HEK293 (cell line): Measurements from ENCODE around the gene ASF1A.
A peak's percentile ranks its signal among the peaks of the same experiment; 100 is the strongest.

Source experiments
- CTCF ChIA-PET: fragments of 350-600 bp; formaldehyde crosslinking; extraction: SDS; loops from one replicate; lab custom pipeline; 2021; ENCODE audit warnings: antibody characterized with exemption; lab: Yijun Ruan, JAX
- POLR2A ChIA-PET: fragments of 300-600 bp; formaldehyde crosslinking; extraction: SDS; loops from one replicate; lab custom pipeline; 2020; ENCODE audit warnings: antibody characterized with exemption, inconsistent platforms; lab: Yijun Ruan, JAX
- H3K27ac ChIP-seq: fragments of 200-500 bp; sonication (Bioruptor generic); 2 replicates; pipeline ENCODE4 v1.5.1; 2014; ENCODE audit warnings: low read depth, low read length, control low read depth, inconsistent platforms; ENCODE audit errors: extremely low read depth
- H3K36me3 ChIP-seq, 2 experiments: fragments of 200-500 bp in 1 of 2; sonication (Bioruptor generic) in 1 of 2; 1 replicate in 1 of 2; 2 replicates in 1 of 2; pipeline ENCODE4 v1.5.1; 2014 to 2017; ENCODE audit warnings: inconsistent platforms in 2 of 2, low read length in 2 of 2; ENCODE audit not compliant: control insufficient read depth in 2 of 2, insufficient read depth in 1 of 2
- H3K4me1 ChIP-seq: fragments of 200-500 bp; sonication (Bioruptor generic); 2 replicates; pipeline ENCODE4 v1.5.1; 2014; ENCODE audit warnings: mild to moderate bottlenecking, low read length, inconsistent platforms; ENCODE audit not compliant: control insufficient read depth, insufficient read depth
- H3K4me3 ChIP-seq: 2 replicates; pipeline ENCODE4 v1.5.1; 2011; ENCODE audit warnings: low read depth, mild to moderate bottlenecking, control low read depth, low read length, moderate library complexity
- H3K9me3 ChIP-seq: fragments of 200-500 bp; sonication (Bioruptor generic); 2 replicates; pipeline ENCODE4 v1.5.1; 2014; ENCODE audit warnings: low read depth, low read length, inconsistent platforms; ENCODE audit not compliant: control insufficient read depth, insufficient read depth
- EGR2 ChIP-seq: fragments of 450-650 bp; formaldehyde crosslinking; IDR thresholded peaks from 2 replicates; pipeline ENCODE4 v1.5.1; 2016; ENCODE audit warnings: low read depth, missing biosample characterization, missing genetic modification characterization
- GLIS2 ChIP-seq: fragments of 450-650 bp; formaldehyde crosslinking; IDR thresholded peaks from 2 replicates; pipeline ENCODE4 v1.5.1; 2016; ENCODE audit warnings: missing biosample characterization, missing genetic modification characterization
- KLF10 ChIP-seq: fragments of 450-650 bp; IDR thresholded peaks from 2 replicates; pipeline ENCODE4 v1.5.1; 2018; ENCODE audit warnings: missing biosample characterization, mild to moderate bottlenecking, missing genetic modification characterization
- SETDB1 ChIP-seq: IDR thresholded peaks from one replicate; pipeline ENCODE4 v1.6.1; 2017; ENCODE audit warnings: mild to moderate bottlenecking, low read length, moderate library complexity, mixed read lengths; ENCODE audit not compliant: insufficient read length
- TRIM28 ChIP-seq: IDR thresholded peaks from 2 replicates; pipeline ENCODE4 v1.6.1; 2011; ENCODE audit warnings: low read length, control low read depth, borderline replicate concordance
- ZBTB21 ChIP-seq: fragments of 450-650 bp; formaldehyde crosslinking; IDR thresholded peaks from 2 replicates; pipeline ENCODE4 v1.5.1; 2017; ENCODE audit warnings: missing biosample characterization, missing genetic modification characterization
- ZNF121 ChIP-seq: fragments of 450-650 bp; formaldehyde crosslinking; IDR thresholded peaks from 2 replicates; pipeline ENCODE4 v1.5.1; 2016; ENCODE audit warnings: missing biosample characterization, missing genetic modification characterization
- ZNF157 ChIP-seq: fragments of 450-650 bp; formaldehyde crosslinking; IDR thresholded peaks from 2 replicates; pipeline ENCODE4 v1.5.1; 2016; ENCODE audit warnings: missing biosample characterization, missing genetic modification characterization
- ZNF175 ChIP-seq: fragments of 450-650 bp; formaldehyde crosslinking; IDR thresholded peaks from 2 replicates; pipeline ENCODE4 v1.5.1; 2016; ENCODE audit warnings: missing biosample characterization, missing genetic modification characterization
- ZNF221 ChIP-seq: fragments of 450-650 bp; formaldehyde crosslinking; IDR thresholded peaks from 2 replicates; pipeline ENCODE4 v1.5.1; 2017; ENCODE audit warnings: missing biosample characterization, missing genetic modification characterization, borderline replicate concordance
- ZNF24 ChIP-seq: fragments of 450-650 bp; formaldehyde crosslinking; IDR thresholded peaks from 2 replicates; pipeline ENCODE4 v1.5.1; 2016; ENCODE audit warnings: missing biosample characterization, missing genetic modification characterization
- ZNF362 ChIP-seq: fragments of 450-650 bp; formaldehyde crosslinking; IDR thresholded peaks from 2 replicates; pipeline ENCODE4 v1.5.1; 2016; ENCODE audit warnings: missing biosample characterization, missing genetic modification characterization
- ZNF48 ChIP-seq: fragments of 450-650 bp; formaldehyde crosslinking; IDR thresholded peaks from 2 replicates; pipeline ENCODE4 v1.5.1; 2016; ENCODE audit warnings: missing biosample characterization, missing genetic modification characterization
- ZNF677 ChIP-seq: fragments of 450-650 bp; IDR thresholded peaks from 2 replicates; pipeline ENCODE4 v1.5.0; 2018; ENCODE audit warnings: missing biosample characterization, mild to moderate bottlenecking, missing genetic modification characterization, moderate library complexity
- ZNF704 ChIP-seq: fragments of 450-650 bp; formaldehyde crosslinking; IDR thresholded peaks from 2 replicates; pipeline ENCODE4 v1.5.1; 2016; ENCODE audit warnings: missing biosample characterization, missing genetic modification characterization
- ZSCAN23 ChIP-seq: fragments of 450-650 bp; formaldehyde crosslinking; IDR thresholded peaks from 2 replicates; pipeline ENCODE4 v1.5.1; 2016; ENCODE audit warnings: missing biosample characterization, missing genetic modification characterization
- TF ChIP-seq, protein P1 (sequence below): fragments of 450-650 bp; formaldehyde crosslinking; IDR thresholded peaks from 2 replicates; pipeline ENCODE4 v1.5.1; 2016; ENCODE audit warnings: missing biosample characterization, missing genetic modification characterization
- TF ChIP-seq, protein P2 (sequence below): fragments of 450-650 bp; formaldehyde crosslinking; IDR thresholded peaks from 2 replicates; pipeline ENCODE4 v1.5.1; 2017; ENCODE audit warnings: missing biosample characterization, missing genetic modification characterization

The ASF1A gene

DNA sequence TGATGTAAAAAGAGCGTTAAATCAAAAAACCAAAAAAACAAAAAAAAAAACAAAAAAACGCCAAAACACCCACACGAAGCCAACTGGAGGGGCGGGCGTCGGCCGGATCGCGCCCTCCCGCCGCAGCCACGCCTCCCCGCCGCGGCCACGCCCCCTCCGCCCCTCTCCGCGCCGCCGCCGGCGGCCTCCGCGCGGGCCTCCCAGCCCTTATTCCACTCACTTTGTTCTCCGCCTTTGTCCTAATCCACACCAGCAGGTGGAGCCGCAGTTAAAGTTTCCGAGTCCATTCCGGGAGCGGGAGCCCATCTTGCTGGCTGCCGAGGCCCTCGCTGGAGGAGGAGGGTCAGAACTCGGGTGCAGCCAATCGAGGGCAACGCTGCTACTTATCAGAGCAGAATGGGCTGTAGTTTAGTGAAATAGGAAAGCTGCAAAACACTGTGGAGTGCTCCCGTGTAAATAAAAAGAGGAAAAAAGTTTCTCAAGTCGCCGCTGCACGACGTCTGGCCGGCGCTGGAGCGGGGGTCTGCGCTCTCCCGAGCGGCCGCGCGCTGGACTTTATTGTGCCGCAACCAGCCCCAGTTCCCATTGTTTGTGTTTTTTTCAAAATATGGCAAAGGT lies at the start of gene ASF1A (continued):
- TF ChIP-seq GLIS2 (peak; percentile 62; the same call in 1 of the 2 replicates), ZSCAN23 (tag by site-specific recombination) (no peak), EGR2 (tag by site-specific recombination) (peak; percentile 57; the same call in 1 of the 2 replicates)

DNA sequence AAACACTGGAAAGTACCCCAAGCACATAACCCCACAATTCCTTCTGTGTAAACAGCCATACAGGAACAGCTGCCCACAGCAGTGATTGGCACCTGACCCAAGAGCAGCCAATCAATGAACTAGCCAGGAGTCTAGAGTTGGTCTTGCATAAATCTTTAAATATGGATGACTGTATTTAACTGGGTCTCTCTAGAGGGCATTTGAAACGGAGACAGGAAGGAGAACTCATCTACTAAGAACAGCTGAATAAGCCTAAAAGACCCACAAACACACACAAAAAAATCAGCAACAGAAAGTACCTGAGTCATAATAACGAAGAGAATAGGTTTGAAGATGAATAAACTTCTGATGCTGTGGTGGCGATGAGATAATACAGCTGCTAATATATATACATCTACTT lies 49.0 kb upstream of the ASF1A start:
- no peak for TF ChIP-seq ZNF362 (tag by site-specific recombination)
- TF ChIP-seq ZNF677 (tag by site-specific recombination) = no peak
- TF ChIP-seq ZNF175 (tag by site-specific recombination) = no peak
- TF ChIP-seq ZNF221 = no peak
- TF ChIP-seq ZSCAN23 (tag by site-specific recombination) = no peak
- TF ChIP-seq KLF10 (tag by site-specific recombination) = no peak
- no peak for TF ChIP-seq ZNF704 (tag by site-specific recombination)
- TF ChIP-seq, protein P1, sequence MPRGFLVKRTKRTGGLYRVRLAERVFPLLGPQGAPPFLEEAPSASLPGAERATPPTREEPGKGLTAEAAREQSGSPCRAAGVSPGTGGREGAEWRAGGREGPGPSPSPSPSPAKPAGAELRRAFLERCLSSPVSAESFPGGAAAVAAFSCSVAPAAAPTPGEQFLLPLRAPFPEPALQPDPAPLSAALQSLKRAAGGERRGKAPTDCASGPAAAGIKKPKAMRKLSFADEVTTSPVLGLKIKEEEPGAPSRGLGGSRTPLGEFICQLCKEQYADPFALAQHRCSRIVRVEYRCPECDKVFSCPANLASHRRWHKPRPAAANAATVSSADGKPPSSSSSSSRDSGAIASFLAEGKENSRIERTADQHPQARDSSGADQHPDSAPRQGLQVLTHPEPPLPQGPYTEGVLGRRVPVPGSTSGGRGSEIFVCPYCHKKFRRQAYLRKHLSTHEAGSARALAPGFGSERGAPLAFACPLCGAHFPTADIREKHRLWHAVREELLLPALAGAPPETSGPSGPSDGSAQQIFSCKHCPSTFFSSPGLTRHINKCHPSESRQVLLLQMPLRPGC = no peak
- no peak for TF ChIP-seq ZNF24 (tag by site-specific recombination)
- no peak for TF ChIP-seq TRIM28
- TF ChIP-seq ZNF48 (tag by site-specific recombination) = no peak
- TF ChIP-seq, all 188 proteins: peak for 0
- no peaks in the 10 kb centered on the region for H3K36me3 ChIP-seq
- no peaks in the 10 kb centered on the region for H3K4me1 ChIP-seq
- CTCF ChIA-PET = interaction anchor here (0.7 to 1.0 kb wide), 2 partner anchors 9 to 58 kb away, joined by 3 read pairs; no protein-coding TSS in a partner anchor
- no peak overlapping the region for H3K27ac ChIP-seq
- POLR2A ChIA-PET = no interaction called here
- H3K4me3 ChIP-seq = no peak overlapping the region
- no peaks in the 10 kb centered on the region for H3K9me3 ChIP-seq

GRCh38 chr6:118853408-118853807 lies 40.5 kb upstream of the ASF1A start:
- Histone ChIP-seq H3K9me3 (no peaks in the 10 kb centered on the region), H3K27ac (no peak overlapping the region), H3K4me3 (no peak overlapping the region), H3K4me1 (no peaks in the 10 kb centered on the region), H3K36me3 (peaks cover 0 to 3% of the 10 kb centered on the region in 2 experiments; a peak in 1 of 3 replicates)
- CTCF ChIA-PET = interaction anchor here (0.7 to 1.0 kb wide), 3 partner anchors 8 to 665 kb away, joined by 3 read pairs; no protein-coding TSS in a partner anchor
- no peak for TF ChIP-seq ZNF157 (tag by site-specific recombination)
- 0 out of 2 replicates have a peak, but pooled peaks have one; percentile 34 for TF ChIP-seq ZNF121 (tag by site-specific recombination)
- POLR2A ChIA-PET = no interaction called here

DNA sequence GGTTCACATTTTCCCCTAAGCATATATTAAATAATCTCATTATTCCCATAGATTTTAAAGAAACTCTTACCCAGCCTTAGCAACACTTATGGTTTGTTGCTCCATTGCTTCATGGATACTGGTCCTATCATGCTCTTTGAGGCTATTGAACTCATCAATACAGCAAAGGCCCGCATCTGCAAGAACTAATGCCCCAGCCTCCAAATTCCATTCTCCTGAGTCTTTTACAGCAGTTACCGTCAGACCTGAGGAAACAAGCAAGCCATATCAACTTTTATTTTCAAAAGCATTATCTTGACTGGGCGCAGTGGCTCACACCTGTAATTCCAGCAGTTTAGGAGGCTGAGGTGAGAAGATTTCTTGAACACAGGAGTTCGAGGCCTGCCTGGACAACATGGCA lies 37.7 kb upstream of the ASF1A start:
- no peak for TF ChIP-seq ZBTB21 (tag by site-specific recombination)
- TF ChIP-seq, protein P2, sequence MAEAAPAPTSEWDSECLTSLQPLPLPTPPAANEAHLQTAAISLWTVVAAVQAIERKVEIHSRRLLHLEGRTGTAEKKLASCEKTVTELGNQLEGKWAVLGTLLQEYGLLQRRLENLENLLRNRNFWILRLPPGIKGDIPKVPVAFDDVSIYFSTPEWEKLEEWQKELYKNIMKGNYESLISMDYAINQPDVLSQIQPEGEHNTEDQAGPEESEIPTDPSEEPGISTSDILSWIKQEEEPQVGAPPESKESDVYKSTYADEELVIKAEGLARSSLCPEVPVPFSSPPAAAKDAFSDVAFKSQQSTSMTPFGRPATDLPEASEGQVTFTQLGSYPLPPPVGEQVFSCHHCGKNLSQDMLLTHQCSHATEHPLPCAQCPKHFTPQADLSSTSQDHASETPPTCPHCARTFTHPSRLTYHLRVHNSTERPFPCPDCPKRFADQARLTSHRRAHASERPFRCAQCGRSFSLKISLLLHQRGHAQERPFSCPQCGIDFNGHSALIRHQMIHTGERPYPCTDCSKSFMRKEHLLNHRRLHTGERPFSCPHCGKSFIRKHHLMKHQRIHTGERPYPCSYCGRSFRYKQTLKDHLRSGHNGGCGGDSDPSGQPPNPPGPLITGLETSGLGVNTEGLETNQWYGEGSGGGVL (tag by site-specific recombination) = no peak
- no peak for TF ChIP-seq SETDB1
- POLR2A ChIA-PET = no interaction called here
- no peaks in the 10 kb centered on the region for H3K4me1 ChIP-seq
- no peak overlapping the region for H3K27ac ChIP-seq
- H3K36me3 ChIP-seq = peaks cover 0 to 8% of the 10 kb centered on the region in 2 experiments; a peak in 1 of 3 replicates
- no peaks in the 10 kb centered on the region for H3K9me3 ChIP-seq
- CTCF ChIA-PET = no interaction called here
- no peak overlapping the region for H3K4me3 ChIP-seq
